Activated T-cell treated with anti-CD3 and anti-CD28 coated beads, Interleukin-2, amount 50 U/mL, for 24 hours (primary cell): ENCODE measurements around the gene RNF152.
"Not testable (repeated sequence)": the region's sequence is repeated elsewhere in the genome, so short reads cannot be mapped to it uniquely, and the experiment has no call there.

Experiments
- DNase-seq: peaks from one replicate; pipeline ENCODE4 v3.0.0-alpha.2; 2020
- H3K27ac Mint-ChIP-seq: 2 replicates; pipeline ENCODE4 v1.8.0; 2020; ENCODE audit warnings: mild to moderate bottlenecking, mixed read lengths
- H3K27me3 Mint-ChIP-seq: 2 replicates; pipeline ENCODE4 v1.8.0; 2020; ENCODE audit warnings: mixed read lengths
- H3K36me3 Mint-ChIP-seq: 2 replicates; pipeline ENCODE4 v1.8.0; 2020; ENCODE audit warnings: low read depth, mixed read lengths
- H3K4me1 Mint-ChIP-seq: 2 replicates; pipeline ENCODE4 v1.8.0; 2020; ENCODE audit warnings: low read depth, mixed read lengths
- H3K4me3 Mint-ChIP-seq: 2 replicates; pipeline ENCODE4 v1.8.0; 2020; ENCODE audit warnings: mild to moderate bottlenecking, moderate library complexity, mixed read lengths
- H3K9me3 Mint-ChIP-seq: 2 replicates; pipeline ENCODE4 v1.8.0; 2020; ENCODE audit warnings: mixed read lengths

RNF152 gene

DNA sequence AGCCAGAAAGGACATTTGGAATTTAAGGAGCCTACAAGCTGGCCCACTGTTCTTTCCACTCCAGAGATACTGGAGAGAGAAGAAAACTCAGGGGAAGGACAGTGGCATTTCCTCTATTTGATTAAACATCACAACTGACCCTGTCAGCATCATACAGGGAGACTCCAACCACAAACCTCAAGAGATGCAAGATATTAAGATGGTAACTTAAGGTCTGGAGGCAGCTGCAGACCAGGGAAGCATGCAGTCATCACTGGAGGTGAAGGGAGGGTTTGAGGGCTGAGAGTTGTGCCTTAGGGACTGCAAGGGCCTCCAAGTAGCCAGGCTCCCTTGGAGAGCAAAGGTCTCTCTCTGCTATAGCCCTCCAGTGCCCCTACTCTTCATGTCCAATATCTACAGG is 67.4 kb downstream of the RNF152 start:
- H3K27me3 Mint-ChIP-seq, result no peaks in the 10 kb centered on the region
- H3K4me3 Mint-ChIP-seq, result no peak overlapping the region
- H3K27ac Mint-ChIP-seq, result no peak overlapping the region
- H3K4me1 Mint-ChIP-seq, result no peaks in the 10 kb centered on the region
- no peak for DNase-seq
- H3K9me3 Mint-ChIP-seq, result no peaks in the 10 kb centered on the region
- H3K36me3 Mint-ChIP-seq, result no peaks in the 10 kb centered on the region

DNA sequence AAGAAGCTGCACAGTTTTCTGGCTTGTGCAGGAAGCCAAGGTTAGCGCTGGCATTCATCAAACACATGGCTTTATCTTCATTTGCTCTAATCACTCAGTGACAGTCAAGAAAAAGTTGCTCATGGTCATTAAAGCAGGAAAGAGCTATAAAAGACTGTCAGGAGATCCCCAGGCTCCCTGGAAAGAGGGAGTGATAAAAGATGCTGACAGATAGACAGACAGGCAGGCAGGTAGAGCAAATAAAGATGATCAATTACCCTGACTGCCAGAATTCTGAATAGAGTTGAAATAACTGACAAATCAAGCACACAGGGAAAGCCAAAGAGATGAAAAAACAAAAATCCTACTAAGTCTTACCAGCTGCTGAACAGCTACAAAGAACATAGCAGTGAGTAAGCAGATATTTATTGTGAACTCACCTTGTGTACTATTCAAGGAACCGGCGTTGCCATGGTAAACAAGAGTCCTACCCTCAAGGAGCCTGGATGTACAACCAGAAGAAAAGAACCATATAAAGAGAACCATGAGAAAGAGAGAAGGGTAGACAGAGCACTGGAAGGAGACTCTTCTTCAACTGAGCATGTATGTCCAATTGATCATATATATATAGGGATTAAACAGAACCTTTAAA is 68.0 kb downstream of the RNF152 start:
- no peaks in the 10 kb centered on the region for H3K36me3 Mint-ChIP-seq
- H3K27me3 Mint-ChIP-seq, result no peaks in the 10 kb centered on the region
- H3K9me3 Mint-ChIP-seq, result no peaks in the 10 kb centered on the region
- no peak overlapping the region for H3K4me3 Mint-ChIP-seq
- no peak overlapping the region for H3K27ac Mint-ChIP-seq
- H3K4me1 Mint-ChIP-seq, result no peaks in the 10 kb centered on the region
- no peak for DNase-seq

DNA sequence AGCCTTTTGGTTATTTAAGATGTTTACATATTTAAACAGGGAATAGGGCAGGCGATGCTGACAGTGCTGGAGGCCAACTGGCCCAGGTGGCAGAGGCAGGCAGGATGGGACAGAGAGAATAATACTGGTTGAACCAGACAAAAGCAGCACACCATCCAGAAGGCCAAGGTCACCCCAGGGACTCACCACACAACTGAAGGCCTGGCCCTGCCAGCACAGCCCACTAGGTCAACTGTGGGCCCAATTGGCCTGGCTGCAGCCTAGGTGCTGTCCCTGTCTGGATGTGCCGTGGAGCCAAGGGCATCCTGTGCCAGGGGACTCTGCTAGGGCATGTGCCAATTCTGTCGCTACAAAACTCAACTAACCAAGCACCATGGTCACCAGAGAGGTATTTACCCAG is 69.2 kb downstream of the RNF152 start:
- no peaks in the 10 kb centered on the region for H3K4me1 Mint-ChIP-seq
- no peak overlapping the region for H3K27ac Mint-ChIP-seq
- H3K36me3 Mint-ChIP-seq, result no peaks in the 10 kb centered on the region
- H3K27me3 Mint-ChIP-seq, result no peaks in the 10 kb centered on the region
- no peak for DNase-seq
- H3K9me3 Mint-ChIP-seq, result no peaks in the 10 kb centered on the region
- H3K4me3 Mint-ChIP-seq, result no peak overlapping the region

DNA sequence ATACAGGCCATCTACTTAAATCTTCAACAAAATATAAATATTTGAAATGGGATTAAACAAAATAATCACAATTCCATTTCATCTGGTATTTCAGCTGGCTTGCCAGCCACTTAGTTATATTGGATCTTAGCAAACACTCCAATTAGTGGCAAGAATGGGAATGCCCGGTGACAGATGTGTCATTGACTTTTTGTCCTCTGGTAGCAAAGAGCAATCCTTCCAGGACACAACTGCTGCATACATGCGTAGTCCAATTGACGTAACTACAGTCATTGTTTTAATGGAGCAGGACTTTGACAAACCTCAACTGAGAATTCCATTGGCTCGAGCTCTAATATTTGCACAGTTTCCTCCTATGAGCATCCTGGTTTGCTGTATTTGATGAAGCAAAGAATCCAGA is 69.9 kb downstream of the RNF152 start:
- no peak overlapping the region for H3K4me3 Mint-ChIP-seq
- H3K9me3 Mint-ChIP-seq, result no peaks in the 10 kb centered on the region
- DNase-seq, result no peak
- H3K27ac Mint-ChIP-seq, result no peak overlapping the region
- no peaks in the 10 kb centered on the region for H3K27me3 Mint-ChIP-seq
- no peaks in the 10 kb centered on the region for H3K4me1 Mint-ChIP-seq
- H3K36me3 Mint-ChIP-seq, result no peaks in the 10 kb centered on the region

DNA sequence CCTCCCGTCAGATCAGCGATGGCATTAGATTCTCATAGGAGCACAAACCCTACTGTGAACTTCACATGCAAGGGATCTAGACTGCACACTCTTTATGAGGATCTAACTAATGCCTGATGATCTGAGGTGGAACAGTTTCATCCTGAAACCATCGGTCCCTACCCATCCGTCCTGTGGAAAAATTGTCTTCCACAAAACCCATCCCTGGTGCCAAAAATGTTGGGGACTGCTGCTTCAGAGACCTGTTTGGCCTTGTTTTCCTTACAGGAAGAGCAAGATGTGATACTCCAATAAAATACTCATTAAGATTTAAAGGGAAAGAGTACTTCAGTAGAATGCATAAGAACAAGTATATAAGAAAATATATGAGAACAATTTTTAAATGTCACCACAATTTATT is 71.1 kb downstream of the RNF152 start:
- no peaks in the 10 kb centered on the region for H3K36me3 Mint-ChIP-seq
- no peaks in the 10 kb centered on the region for H3K27me3 Mint-ChIP-seq
- H3K4me3 Mint-ChIP-seq, result no peak overlapping the region

DNA sequence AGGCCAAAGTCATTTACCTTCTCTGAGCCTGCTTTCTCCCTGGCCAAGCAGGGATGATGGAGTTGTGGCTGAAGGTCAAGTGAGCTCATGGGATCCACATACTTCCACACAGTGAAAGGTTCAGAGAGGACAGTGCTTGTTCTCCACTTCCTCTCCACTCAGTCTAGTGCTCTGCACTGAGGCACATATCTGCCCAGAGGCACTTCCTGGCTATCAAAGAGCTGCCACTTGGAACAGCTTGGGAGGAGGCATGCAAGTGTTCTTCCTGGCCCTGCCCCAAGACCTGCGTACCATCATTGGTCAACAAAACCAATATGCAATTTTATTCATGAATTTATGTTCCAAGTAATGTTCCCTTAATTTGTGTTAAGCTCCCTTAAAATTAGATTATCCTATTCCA is 71.9 kb downstream of the RNF152 start:
- Mint-ChIP-seq H3K36me3 (no peaks in the 10 kb centered on the region), H3K4me1 (no peaks in the 10 kb centered on the region), H3K9me3 (no peaks in the 10 kb centered on the region), H3K27me3 (no peaks in the 10 kb centered on the region), H3K4me3 (no peak overlapping the region), H3K27ac (no peak overlapping the region)
- no peak for DNase-seq

More for the DNA sequence above, 71.1 kb downstream of the RNF152 start:
- no peak for DNase-seq
- no peaks in the 10 kb centered on the region for H3K4me1 Mint-ChIP-seq
- H3K9me3 Mint-ChIP-seq, result no peaks in the 10 kb centered on the region
- no peak overlapping the region for H3K27ac Mint-ChIP-seq

DNA sequence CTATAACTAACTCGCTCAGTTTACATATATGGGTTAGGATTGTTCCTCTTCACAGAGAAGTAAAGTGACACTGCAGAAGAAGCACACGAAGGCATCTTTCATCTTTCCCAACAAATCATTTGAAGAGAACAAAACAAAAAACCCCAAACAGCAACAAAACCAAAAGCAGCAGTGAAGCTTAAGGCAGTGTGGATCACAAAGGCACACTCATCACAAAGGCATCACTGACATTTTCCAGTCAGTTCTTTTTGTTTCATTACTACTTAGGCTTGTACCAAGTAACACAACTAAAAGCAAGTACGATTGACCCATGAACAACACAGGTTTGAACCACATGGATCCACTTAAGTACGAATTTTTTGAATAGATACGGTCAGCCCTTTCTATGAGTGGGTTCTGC is 75.7 kb downstream of the RNF152 start:
- Mint-ChIP-seq H3K27ac (no peak overlapping the region), H3K27me3 (no peaks in the 10 kb centered on the region), H3K4me1 (no peaks in the 10 kb centered on the region), H3K36me3 (no peaks in the 10 kb centered on the region), H3K4me3 (no peak overlapping the region), H3K9me3 (no peaks in the 10 kb centered on the region)
- DNase-seq, result no peak

DNA sequence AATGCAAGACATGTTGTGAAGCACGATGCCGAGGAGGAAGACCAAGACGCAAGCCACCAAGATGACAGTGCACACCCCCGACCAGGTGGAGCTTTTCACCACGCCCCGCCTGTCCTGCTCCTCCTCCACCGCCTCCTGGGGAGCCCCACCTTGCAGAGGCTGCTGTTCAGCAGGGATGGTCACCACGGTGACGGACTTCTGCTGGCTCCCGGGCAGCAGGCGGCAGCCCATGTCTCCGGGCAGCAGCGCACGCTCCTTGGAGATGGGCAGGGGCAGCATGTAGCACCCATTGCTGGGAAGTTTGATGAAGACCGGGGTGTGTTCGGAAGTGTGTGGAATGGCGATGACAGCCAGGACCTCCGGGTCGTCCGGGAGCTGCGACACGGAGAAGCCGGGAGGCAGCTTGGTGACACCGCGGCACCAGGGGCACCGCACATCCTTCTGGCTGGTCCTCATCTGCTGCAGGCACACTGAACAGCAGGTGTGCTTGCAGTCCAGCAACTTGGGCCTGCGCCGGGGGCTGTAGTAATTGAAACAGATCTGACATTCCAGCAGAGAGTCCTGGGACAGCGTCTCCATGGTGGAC is 76.8 kb downstream of the RNF152 start:
- no peaks in the 10 kb centered on the region for H3K27me3 Mint-ChIP-seq
- no peaks in the 10 kb centered on the region for H3K9me3 Mint-ChIP-seq
- H3K36me3 Mint-ChIP-seq, result no peaks in the 10 kb centered on the region
- no peak overlapping the region for H3K27ac Mint-ChIP-seq
- no peak overlapping the region for H3K4me3 Mint-ChIP-seq
- DNase-seq, result no peak
- H3K4me1 Mint-ChIP-seq, result no peaks in the 10 kb centered on the region

DNA sequence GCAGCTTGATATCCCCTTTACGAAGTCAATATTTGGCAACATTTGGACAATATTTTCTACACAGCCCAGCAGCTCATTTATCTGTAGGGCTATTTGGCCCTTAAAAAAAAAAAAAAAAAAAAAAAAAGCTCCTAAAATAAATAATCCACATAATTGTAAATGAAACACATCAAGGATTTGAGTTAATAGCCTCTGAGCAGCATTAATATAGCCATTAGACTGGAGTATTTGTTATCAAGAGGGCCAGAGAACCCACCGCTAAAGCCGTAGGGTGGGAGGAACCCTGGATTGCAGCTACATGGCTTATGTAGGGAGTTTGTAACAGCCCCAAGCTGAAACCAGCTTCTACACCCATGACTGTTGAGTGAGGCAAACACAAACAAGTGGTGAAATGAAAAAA is 84.5 kb downstream of the RNF152 start:
- Mint-ChIP-seq H3K36me3 (no peaks in the 10 kb centered on the region), H3K4me3 (no peak overlapping the region), H3K9me3 (no peaks in the 10 kb centered on the region), H3K27me3 (no peaks in the 10 kb centered on the region), H3K4me1 (no peaks in the 10 kb centered on the region), H3K27ac (no peak overlapping the region)
- DNase-seq, result no peak

DNA sequence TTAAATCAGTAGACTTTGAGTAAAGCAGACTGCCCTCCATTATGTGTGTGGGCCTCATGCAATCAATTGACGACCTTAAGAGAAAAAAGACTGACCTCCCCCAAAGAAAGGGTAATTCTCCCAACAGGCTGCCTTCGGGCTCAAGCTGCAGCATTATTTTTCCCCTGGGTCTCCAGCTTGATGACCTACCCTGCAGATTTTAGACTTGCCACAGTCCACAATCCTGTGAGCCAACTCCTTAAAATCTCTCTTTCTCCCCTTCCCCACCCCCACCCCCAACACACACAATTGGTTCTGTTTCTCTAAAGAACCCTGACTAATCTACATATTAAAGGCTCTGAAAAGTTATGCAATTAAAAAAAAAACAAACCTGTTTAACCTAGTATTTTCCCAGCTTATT is 89.4 kb downstream of the RNF152 start:
- no peaks in the 10 kb centered on the region for H3K9me3 Mint-ChIP-seq
- no peaks in the 10 kb centered on the region for H3K4me1 Mint-ChIP-seq
- no peak overlapping the region for H3K27ac Mint-ChIP-seq
- H3K36me3 Mint-ChIP-seq, result no peaks in the 10 kb centered on the region
- DNase-seq, result no peak
- no peak overlapping the region for H3K4me3 Mint-ChIP-seq
- peaks cover 5% of the 10 kb centered on the region for H3K27me3 Mint-ChIP-seq

DNA sequence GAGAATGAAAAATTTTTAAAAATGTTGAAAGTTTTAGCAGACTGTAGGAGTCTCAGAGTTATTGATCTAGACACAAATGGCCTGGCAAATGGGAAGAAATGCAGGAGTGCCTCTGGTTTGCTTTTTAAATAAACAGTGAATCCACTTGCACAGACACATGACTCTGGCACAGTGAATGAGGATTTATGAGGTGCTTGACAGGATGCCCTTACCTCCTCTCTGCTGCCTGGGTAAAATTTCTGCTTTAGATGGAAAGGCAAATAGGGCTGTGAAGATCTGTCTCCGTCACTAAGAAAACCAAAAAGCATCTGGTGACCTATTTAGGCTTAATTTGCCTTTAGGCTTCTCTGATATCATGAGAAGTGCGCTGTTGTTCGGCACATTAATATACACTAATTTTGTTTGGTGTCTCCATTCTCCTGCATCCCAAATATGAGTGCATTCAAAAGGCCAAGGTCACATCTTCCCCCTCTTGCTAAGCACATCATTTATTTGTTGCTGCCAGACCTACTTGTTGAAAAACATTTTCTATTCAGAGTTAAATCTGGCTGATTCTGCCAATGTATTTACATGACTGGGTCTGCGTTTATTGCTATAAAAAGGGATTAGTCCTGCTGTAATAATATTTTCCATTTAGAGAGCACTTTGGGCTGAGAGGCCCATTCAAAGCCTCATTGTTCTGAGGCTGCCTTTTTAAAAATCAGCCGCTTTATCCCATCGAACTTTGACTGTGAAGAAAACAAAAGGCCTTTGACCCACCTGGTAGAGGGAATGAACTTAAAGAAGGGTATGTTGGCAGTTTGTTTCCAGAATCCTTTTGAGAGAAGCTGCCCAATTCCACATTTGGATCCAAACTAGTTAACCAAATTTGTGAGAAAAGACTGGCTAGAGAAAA is 94.9 kb downstream of the RNF152 start:
- H3K27me3 Mint-ChIP-seq, result peaks cover 11% of the 10 kb centered on the region
- no peaks in the 10 kb centered on the region for H3K36me3 Mint-ChIP-seq
- H3K4me1 Mint-ChIP-seq, result no peaks in the 10 kb centered on the region
- DNase-seq, result no peak
- no peaks in the 10 kb centered on the region for H3K9me3 Mint-ChIP-seq
- H3K27ac Mint-ChIP-seq, result no peak overlapping the region
- H3K4me3 Mint-ChIP-seq, result no peak overlapping the region

DNA sequence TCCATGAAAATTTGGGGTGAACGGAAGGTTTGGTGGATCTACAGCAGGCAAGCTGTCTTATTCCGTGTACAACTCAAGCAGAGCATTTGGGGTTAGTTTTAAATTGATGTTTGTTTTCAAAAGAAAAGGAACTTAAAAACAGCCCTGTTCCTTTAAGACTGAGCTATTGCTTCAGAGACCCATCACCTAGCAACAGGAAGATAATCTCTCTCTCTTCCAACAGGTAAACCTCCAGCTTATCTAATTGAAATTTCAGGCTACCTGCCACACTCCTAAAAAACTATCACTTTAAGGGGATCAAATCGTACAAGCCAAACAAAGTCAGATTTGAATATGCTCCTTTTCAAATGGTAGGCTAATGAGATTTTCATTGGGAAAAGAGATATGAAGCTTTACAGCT is 101.8 kb downstream of the RNF152 start:
- no peak for DNase-seq
- Mint-ChIP-seq H3K27me3 (peaks cover 5% of the 10 kb centered on the region), H3K9me3 (peaks cover 2% of the 10 kb centered on the region), H3K4me1 (no peaks in the 10 kb centered on the region), H3K4me3 (no peak overlapping the region), H3K27ac (no peak overlapping the region), H3K36me3 (no peaks in the 10 kb centered on the region)

DNA sequence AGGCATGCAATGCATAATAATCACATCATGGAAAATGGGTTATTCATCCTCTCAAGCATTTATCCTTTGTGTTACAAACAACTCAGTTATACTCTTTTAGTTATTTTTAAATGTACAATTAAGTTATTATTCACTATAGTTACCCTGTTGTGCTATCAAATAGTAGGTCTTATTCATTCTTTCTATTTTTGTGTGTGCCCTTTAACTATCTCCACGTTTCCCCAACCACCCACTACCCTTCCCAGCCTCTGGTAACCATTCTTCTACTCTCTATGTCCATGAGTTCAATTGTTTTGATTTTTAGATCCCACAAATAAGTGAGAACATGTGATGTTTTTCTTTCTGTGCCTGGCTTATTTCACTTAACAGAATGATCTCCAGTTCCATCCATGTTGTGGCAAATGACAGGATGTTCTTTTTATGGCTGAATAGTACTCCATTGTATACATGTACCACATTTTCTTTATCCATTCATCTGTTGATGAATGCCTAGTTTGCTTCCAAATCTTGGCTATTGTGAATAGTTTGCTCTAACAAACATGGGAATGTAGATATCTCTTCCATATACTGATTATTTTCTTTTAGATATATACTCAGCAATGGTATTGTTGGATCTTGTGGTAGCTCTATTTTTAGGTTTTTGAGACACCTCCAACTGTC is 105.7 kb downstream of the RNF152 start:
- H3K9me3 Mint-ChIP-seq, H3K4me1 Mint-ChIP-seq, H3K27me3 Mint-ChIP-seq, H3K36me3 Mint-ChIP-seq, H3K4me3 Mint-ChIP-seq, DNase-seq, H3K27ac Mint-ChIP-seq: not testable (repeated sequence)

DNA sequence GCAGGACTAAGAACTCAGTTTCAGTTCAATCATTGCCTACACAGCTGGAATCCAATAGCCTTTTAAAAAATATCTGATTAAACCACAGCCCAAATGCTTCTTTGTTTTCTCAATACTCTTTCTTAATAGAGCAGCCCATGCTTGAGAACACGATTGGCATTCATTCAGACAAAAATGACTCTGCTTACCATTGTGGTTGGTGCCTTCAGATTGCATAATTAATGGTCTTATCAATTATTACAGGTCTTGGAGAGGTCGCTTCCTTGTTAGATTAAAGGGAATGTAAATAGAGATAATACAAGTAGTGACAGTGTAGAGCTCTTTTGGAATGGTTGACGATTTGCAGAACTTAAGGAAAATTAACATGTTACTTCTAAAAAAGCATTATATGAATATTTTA is 107.2 kb downstream of the RNF152 start:
- Mint-ChIP-seq H3K4me3 (no peak overlapping the region), H3K4me1 (no peaks in the 10 kb centered on the region), H3K9me3 (peaks cover 2% of the 10 kb centered on the region), H3K27me3 (peaks cover 4% of the 10 kb centered on the region), H3K27ac (no peak overlapping the region), H3K36me3 (no peaks in the 10 kb centered on the region)
- no peak for DNase-seq

DNA sequence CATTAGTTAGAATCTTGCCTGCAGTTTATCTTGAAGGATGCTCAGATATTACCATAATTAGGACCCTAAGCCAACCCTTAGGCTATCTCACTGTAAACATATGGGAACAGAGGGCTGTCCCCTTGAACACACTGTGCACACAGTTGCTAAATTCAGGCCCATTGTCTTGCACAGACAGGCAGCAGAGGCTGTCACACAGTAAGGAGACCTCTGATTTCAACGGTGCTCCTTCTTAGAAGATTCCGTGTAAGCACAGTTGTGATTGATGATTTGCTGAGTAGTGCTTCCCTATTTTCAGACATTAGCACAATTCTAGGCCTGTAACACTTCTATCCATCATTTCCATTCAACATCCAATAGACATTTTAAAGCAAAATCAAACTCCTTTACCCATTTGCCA is 108.0 kb downstream of the RNF152 start:
- Mint-ChIP-seq H3K4me3 (no peak overlapping the region), H3K27ac (no peak overlapping the region), H3K27me3 (peaks cover 4% of the 10 kb centered on the region)

More for the DNA sequence above, 108.0 kb downstream of the RNF152 start:
- H3K36me3 Mint-ChIP-seq, result no peaks in the 10 kb centered on the region
- H3K4me1 Mint-ChIP-seq, result no peaks in the 10 kb centered on the region
- DNase-seq, result no peak
- peaks cover 2% of the 10 kb centered on the region for H3K9me3 Mint-ChIP-seq
